ENCODE data around the gene DOK1. TPM values are rescaled to one million over a fixed set of nuclear protein-coding genes. Genes with fewer than 3 reads are reported as not detected.

The DOK1 gene
- total and polyA plus RNA-seq, 8 donors, result 5.9 to 89.3 (median 14.8) TPM

GRCh38 chr2:74562126-74562775 is 7.7 kb downstream of the DOK1 start:
- H3K27me3 ChIP-seq, result no peaks in the 10 kb centered on the region
- TF ChIP-seq CTCF (IDR thresholded peaks at IDR 0.05) (no peak), POLR2AphosphoS5 (IDR thresholded peaks at IDR 0.05) (no peak), EP300 (IDR thresholded peaks at IDR 0.05) (no peak), POLR2A (IDR thresholded peaks at IDR 0.05) (no peak)
- no peak overlapping the region for H3K4me3 ChIP-seq
- peaks cover 0 to 21% (median 13%) of the 10 kb centered on the region in 4 donors for H3K4me1 ChIP-seq
- intact Hi-C loops (cut with DNase I; ENCODE audit: low total_unique reads), result no loop called here
- 80 to 86% (median 83%) methylated on average over 7 of the region's 7 CpGs for WGBS, 5 donors
- no peak overlapping the region for H3K27ac ChIP-seq
- no peaks in the 10 kb centered on the region for H3K36me3 ChIP-seq
- no peaks in the 10 kb centered on the region for H3K9me3 ChIP-seq
- no peak for DNase-seq

- WGBS, 5 donors, result 62 to 75% (median 70%) methylated on average over 5 of the region's 5 CpGs
- TF ChIP-seq CTCF (IDR thresholded peaks at IDR 0.05), result no peak
- no peak for TF ChIP-seq POLR2AphosphoS5 (IDR thresholded peaks at IDR 0.05)
- TF ChIP-seq EP300 (IDR thresholded peaks at IDR 0.05), result no peak
- TF ChIP-seq POLR2A (IDR thresholded peaks at IDR 0.05), result no peak
These were observed 9.7 kb downstream of the DOK1 start for GRCh38 chr2:74564222-74564621.

GRCh38 chr2:74566076-74566753 is 11.7 kb downstream of the DOK1 start:
- no peak overlapping the region for H3K27ac ChIP-seq
- H3K4me1 ChIP-seq, result no peaks in the 10 kb centered on the region
- intact Hi-C loops (cut with DNase I; ENCODE audit: low total_unique reads), result no loop called here
- 73 to 87% (median 83%) methylated on average over 7 of the region's 7 CpGs for WGBS, 5 donors
- no peak for TF ChIP-seq POLR2A (IDR thresholded peaks at IDR 0.05)
- no peaks in the 10 kb centered on the region for H3K9me3 ChIP-seq
- H3K4me3 ChIP-seq, result no peak overlapping the region
- H3K36me3 ChIP-seq, result no peaks in the 10 kb centered on the region
- DNase-seq, result no peak
- H3K27me3 ChIP-seq, result no peaks in the 10 kb centered on the region

More at GRCh38 chr2:74564222-74564621, 9.7 kb downstream of the DOK1 start:
- Histone ChIP-seq H3K9me3 (no peaks in the 10 kb centered on the region), H3K4me3 (no peak overlapping the region), H3K4me1 (peaks cover 0 to 2% (median under 1%) of the 10 kb centered on the region in 4 donors), H3K27ac (no peak overlapping the region), H3K27me3 (no peaks in the 10 kb centered on the region), H3K36me3 (no peaks in the 10 kb centered on the region)
- intact Hi-C loops (cut with DNase I; ENCODE audit: low total_unique reads), result no loop called here
- no peak for DNase-seq

GRCh38 chr2:74566754-74567085 is 12.2 kb downstream of the DOK1 start:
- no peaks in the 10 kb centered on the region for H3K27me3 ChIP-seq
- H3K27ac ChIP-seq, result no peak overlapping the region
- DNase-seq, result no peak
- intact Hi-C loops (cut with DNase I; ENCODE audit: low total_unique reads), result no loop called here
- H3K36me3 ChIP-seq, result no peaks in the 10 kb centered on the region
- no peak for TF ChIP-seq POLR2AphosphoS5 (IDR thresholded peaks at IDR 0.05)
- no peak for TF ChIP-seq CTCF (IDR thresholded peaks at IDR 0.05)
- TF ChIP-seq EP300 (IDR thresholded peaks at IDR 0.05), result no peak
- no peak for TF ChIP-seq POLR2A (IDR thresholded peaks at IDR 0.05)
- no peaks in the 10 kb centered on the region for H3K4me1 ChIP-seq
- H3K9me3 ChIP-seq, result no peaks in the 10 kb centered on the region
- H3K4me3 ChIP-seq, result no peak overlapping the region

GRCh38 chr2:74567881-74568280 is 13.4 kb downstream of the DOK1 start:
- TF ChIP-seq POLR2AphosphoS5 (IDR thresholded peaks at IDR 0.05) (no peak), POLR2A (IDR thresholded peaks at IDR 0.05) (no peak), EP300 (IDR thresholded peaks at IDR 0.05) (no peak), CTCF (IDR thresholded peaks at IDR 0.05) (no peak)
- no peaks in the 10 kb centered on the region for H3K9me3 ChIP-seq
- H3K27me3 ChIP-seq, result no peaks in the 10 kb centered on the region
- no peak for DNase-seq
- no peak overlapping the region for H3K27ac ChIP-seq
- H3K4me1 ChIP-seq, result no peaks in the 10 kb centered on the region
- 82 to 88% (median 82%) methylated on average over 5 of the region's 5 CpGs for WGBS, 5 donors
- intact Hi-C loops (cut with DNase I; ENCODE audit: low total_unique reads), result no loop called here
- H3K36me3 ChIP-seq, result no peaks in the 10 kb centered on the region
- H3K4me3 ChIP-seq, result no peak overlapping the region

Measured in stomach (tissue), 9 donors.